GM19455 (cell line): Measurements from ENCODE around the gene GET3.
A peak's percentile ranks its signal among the peaks of the same experiment; 100 is the strongest.

ENCODE experiments used
- ATAC-seq: cut with Tn5 transposase; IDR thresholded peaks from one replicate; pipeline ENCODE4 v1.9.1; 2021; ENCODE audit not compliant: unreplicated experiment

Gene GET3

GRCh38 chr19:12750851-12751250, 13.6 kb downstream of the GET3 start:
- ATAC-seq, result no peak

GRCh38 chr19:12751635-12752034, 14.3 kb downstream of the GET3 start, which contains the start of gene BEST2:
BEST2 (plus strand) TSS chr19:12751791; CDS start chr19:12752593, 802 bp downstream.
- no peak for ATAC-seq

GRCh38 chr19:12752056-12752781, 14.9 kb downstream of the GET3 start:
- ATAC-seq, result no peak

GRCh38 chr19:12754465-12755196, 17.3 kb downstream of the GET3 start:
- ATAC-seq, result no peak

GRCh38 chr19:12756150-12756883, 19.0 kb downstream of the GET3 start:
- ATAC-seq, result no peak

- ATAC-seq, result no peak
These were observed 20.4 kb downstream of the GET3 start for GRCh38 chr19:12757544-12758274.

- ATAC-seq, result no peak
These were observed 22.4 kb downstream of the GET3 start for GRCh38 chr19:12759686-12760085.

GRCh38 chr19:12763100-12763499, 25.8 kb downstream of the GET3 start:
- ATAC-seq, result no peak

- no peak for ATAC-seq
These were observed 27.4 kb downstream of the GET3 start for GRCh38 chr19:12764698-12765097.

- no peak for ATAC-seq
These were observed 28.8 kb downstream of the GET3 start for GRCh38 chr19:12766051-12766521.

- ATAC-seq, result no peak
These were observed 29.9 kb downstream of the GET3 start for GRCh38 chr19:12767150-12767549.

GRCh38 chr19:12767666-12768065, 30.4 kb downstream of the GET3 start:
- ATAC-seq, result no peak

- ATAC-seq, result no peak
These were observed 32.4 kb downstream of the GET3 start for GRCh38 chr19:12769689-12770088.

- no peak for ATAC-seq
These were observed 33.6 kb downstream of the GET3 start for GRCh38 chr19:12770922-12771321.

GRCh38 chr19:12772323-12772722, 35.0 kb downstream of the GET3 start:
- no peak for ATAC-seq

GRCh38 chr19:12773571-12773970, 36.3 kb downstream of the GET3 start:
- ATAC-seq, result no peak

- peak; percentile 6 for ATAC-seq
These were observed 37.6 kb downstream of the GET3 start, which contains the start of gene HOOK2 for GRCh38 chr19:12774588-12775555. HOOK2 (minus strand) TSS chr19:12775552; CDS start chr19:12775449, 103 bp downstream.

GRCh38 chr19:12777217-12778016, 40.1 kb downstream of the GET3 start:
- ATAC-seq, result no peak
